ENCODE data around the gene PCNT.

The PCNT gene

DNA sequence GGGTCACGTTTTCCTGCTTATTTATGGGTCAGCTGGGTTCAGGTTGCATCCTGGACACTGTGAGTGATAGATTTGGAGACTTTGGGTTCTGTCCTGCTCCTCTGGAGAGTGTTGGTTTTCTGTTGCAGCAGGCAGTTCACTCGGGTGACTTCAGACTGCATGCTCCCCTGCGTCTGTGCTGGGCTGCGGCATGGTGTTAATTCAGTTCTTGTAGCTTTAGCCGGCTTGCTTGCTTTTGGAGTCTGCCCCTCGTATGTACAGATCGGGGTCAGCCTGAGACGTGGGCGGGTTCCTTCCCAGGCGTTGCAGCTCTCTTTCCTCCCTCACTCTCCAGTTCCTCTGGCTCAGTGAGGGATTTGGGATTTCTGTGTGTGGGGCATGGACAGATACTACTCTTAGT lies 38.0 kb downstream of the PCNT start:
- no peaks in the 10 kb centered on the region for H3K9me3 ChIP-seq (ENCODE audit: control insufficient read depth, insufficient read depth, low read length)
- peaks cover 79% of the 10 kb centered on the region for H3K36me3 ChIP-seq (ENCODE audit: control insufficient read depth, low read length)
- no peaks in the 10 kb centered on the region for H3F3A ChIP-seq (ENCODE audit: control insufficient read depth, insufficient read depth)
- H3K27ac ChIP-seq (ENCODE audit: low read depth, low read length) = no peak overlapping the region
- H3K9me2 ChIP-seq (replicated peaks; ENCODE audit: control insufficient read depth, low read length) = no peaks in the 10 kb centered on the region
- no peak overlapping the region for H3K4me2 ChIP-seq (ENCODE audit: low read length)
- peaks cover 7% of the 10 kb centered on the region for H3K4me1 ChIP-seq (ENCODE audit: control insufficient read depth, low read length)
- H3K79me2 ChIP-seq (ENCODE audit: control insufficient read depth, low read length) = peaks cover 27% of the 10 kb centered on the region
- H3K4me3 ChIP-seq (ENCODE audit: low read length) = no peak overlapping the region
- no peaks in the 10 kb centered on the region for H3K27me3 ChIP-seq (ENCODE audit: control insufficient read depth, low read length)
- no peaks in the 10 kb centered on the region for H4K20me1 ChIP-seq (ENCODE audit: control insufficient read depth, insufficient read depth, low read depth, low read length)
- TF ChIP-seq, protein P1, sequence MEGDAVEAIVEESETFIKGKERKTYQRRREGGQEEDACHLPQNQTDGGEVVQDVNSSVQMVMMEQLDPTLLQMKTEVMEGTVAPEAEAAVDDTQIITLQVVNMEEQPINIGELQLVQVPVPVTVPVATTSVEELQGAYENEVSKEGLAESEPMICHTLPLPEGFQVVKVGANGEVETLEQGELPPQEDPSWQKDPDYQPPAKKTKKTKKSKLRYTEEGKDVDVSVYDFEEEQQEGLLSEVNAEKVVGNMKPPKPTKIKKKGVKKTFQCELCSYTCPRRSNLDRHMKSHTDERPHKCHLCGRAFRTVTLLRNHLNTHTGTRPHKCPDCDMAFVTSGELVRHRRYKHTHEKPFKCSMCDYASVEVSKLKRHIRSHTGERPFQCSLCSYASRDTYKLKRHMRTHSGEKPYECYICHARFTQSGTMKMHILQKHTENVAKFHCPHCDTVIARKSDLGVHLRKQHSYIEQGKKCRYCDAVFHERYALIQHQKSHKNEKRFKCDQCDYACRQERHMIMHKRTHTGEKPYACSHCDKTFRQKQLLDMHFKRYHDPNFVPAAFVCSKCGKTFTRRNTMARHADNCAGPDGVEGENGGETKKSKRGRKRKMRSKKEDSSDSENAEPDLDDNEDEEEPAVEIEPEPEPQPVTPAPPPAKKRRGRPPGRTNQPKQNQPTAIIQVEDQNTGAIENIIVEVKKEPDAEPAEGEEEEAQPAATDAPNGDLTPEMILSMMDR (IDR thresholded peaks at IDR 0.05; ENCODE audit: low read depth, low read length, poor library complexity, severe bottlenecking) = no peak
- no peak for TF ChIP-seq EZH2phosphoT487 (IDR thresholded peaks at IDR 0.05; ENCODE audit: borderline replicate concordance, low read length)

DNA sequence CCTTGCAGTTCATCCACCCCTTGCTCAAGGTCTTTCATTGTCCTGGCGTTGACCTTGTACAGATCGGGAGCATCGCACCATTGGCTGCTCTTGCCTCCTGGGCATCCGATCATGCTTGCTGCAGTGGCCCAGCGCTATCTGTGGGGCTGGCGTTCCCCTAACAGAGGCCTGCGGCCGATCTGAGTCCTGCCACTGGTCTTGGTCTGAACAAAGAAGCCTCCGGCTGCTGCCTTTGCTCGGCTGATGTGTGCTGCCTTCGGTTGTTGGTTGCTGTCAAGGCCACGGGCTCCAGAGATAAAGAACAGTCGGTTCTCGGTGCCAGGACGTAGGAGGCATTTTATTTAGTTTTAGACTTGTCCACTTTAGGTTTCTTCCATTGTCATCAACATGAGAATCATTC lies 39.0 kb downstream of the PCNT start:
- Histone ChIP-seq H3K9me2 (replicated peaks; ENCODE audit: control insufficient read depth, low read length) (no peaks in the 10 kb centered on the region), H3K4me2 (ENCODE audit: low read length) (no peak overlapping the region), H3K36me3 (ENCODE audit: control insufficient read depth, low read length) (peaks cover 77% of the 10 kb centered on the region), H3F3A (ENCODE audit: control insufficient read depth, insufficient read depth) (no peaks in the 10 kb centered on the region), H4K20me1 (ENCODE audit: control insufficient read depth, insufficient read depth, low read depth, low read length) (no peaks in the 10 kb centered on the region), H3K79me2 (ENCODE audit: control insufficient read depth, low read length) (peaks cover 34% of the 10 kb centered on the region), H3K9me3 (ENCODE audit: control insufficient read depth, insufficient read depth, low read length) (no peaks in the 10 kb centered on the region), H3K27me3 (ENCODE audit: control insufficient read depth, low read length) (no peaks in the 10 kb centered on the region), H3K4me1 (ENCODE audit: control insufficient read depth, low read length) (no peaks in the 10 kb centered on the region), H3K27ac (ENCODE audit: low read depth, low read length) (no peak overlapping the region), H3K4me3 (ENCODE audit: low read length) (no peak overlapping the region)
- TF ChIP-seq EZH2phosphoT487 (IDR thresholded peaks at IDR 0.05; ENCODE audit: borderline replicate concordance, low read length) = no peak
- TF ChIP-seq, protein P1 (IDR thresholded peaks at IDR 0.05; ENCODE audit: low read depth, low read length, poor library complexity, severe bottlenecking) = no peak

DNA sequence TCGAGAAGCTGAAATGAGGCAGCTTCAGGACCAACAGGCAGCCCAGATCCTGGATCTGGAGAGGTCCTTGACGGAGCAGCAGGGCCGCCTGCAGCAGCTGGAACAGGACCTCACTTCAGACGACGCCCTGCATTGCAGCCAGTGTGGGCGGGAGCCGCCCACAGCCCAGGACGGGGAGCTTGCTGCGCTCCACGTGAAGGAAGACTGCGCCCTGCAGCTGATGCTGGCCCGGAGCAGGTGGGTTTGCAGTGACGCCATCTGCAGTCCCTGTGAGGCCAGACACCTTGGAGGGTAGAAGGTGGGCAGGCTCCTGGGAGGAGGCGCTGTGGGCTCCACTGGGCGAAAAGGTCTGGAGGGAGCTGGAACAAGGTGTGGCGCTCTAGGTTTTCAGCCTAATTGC lies 39.7 kb downstream of the PCNT start:
- Histone ChIP-seq H3K27ac (ENCODE audit: low read depth, low read length) (no peak overlapping the region), H3K4me1 (ENCODE audit: control insufficient read depth, low read length) (no peaks in the 10 kb centered on the region), H3K36me3 (ENCODE audit: control insufficient read depth, low read length) (peaks cover 78% of the 10 kb centered on the region)

More for the DNA sequence above, 39.7 kb downstream of the PCNT start:
- TF ChIP-seq, protein P1 (IDR thresholded peaks at IDR 0.05; ENCODE audit: low read depth, low read length, poor library complexity, severe bottlenecking) = no peak
- H3F3A ChIP-seq (ENCODE audit: control insufficient read depth, insufficient read depth) = no peaks in the 10 kb centered on the region
- no peak overlapping the region for H3K4me2 ChIP-seq (ENCODE audit: low read length)
- H4K20me1 ChIP-seq (ENCODE audit: control insufficient read depth, insufficient read depth, low read depth, low read length) = peaks cover 2% of the 10 kb centered on the region; the same call in 1 of the 2 replicates
- H3K4me3 ChIP-seq (ENCODE audit: low read length) = no peak overlapping the region
- peaks cover 41% of the 10 kb centered on the region for H3K79me2 ChIP-seq (ENCODE audit: control insufficient read depth, low read length)
- H3K9me2 ChIP-seq (replicated peaks; ENCODE audit: control insufficient read depth, low read length) = no peaks in the 10 kb centered on the region
- no peaks in the 10 kb centered on the region for H3K9me3 ChIP-seq (ENCODE audit: control insufficient read depth, insufficient read depth, low read length)
- no peaks in the 10 kb centered on the region for H3K27me3 ChIP-seq (ENCODE audit: control insufficient read depth, low read length)

Measured in DOHH2 (cell line).